Measurements from ENCODE around the gene MEG3. TPM values are rescaled to one million over a fixed set of nuclear protein-coding genes. Genes with fewer than 3 reads are reported as not detected.

MEG3 gene
- total and polyA plus RNA-seq, 2 of the 4 experiments (the other 2 are of a cell fraction) = 31.5 to 556 TPM

DNA sequence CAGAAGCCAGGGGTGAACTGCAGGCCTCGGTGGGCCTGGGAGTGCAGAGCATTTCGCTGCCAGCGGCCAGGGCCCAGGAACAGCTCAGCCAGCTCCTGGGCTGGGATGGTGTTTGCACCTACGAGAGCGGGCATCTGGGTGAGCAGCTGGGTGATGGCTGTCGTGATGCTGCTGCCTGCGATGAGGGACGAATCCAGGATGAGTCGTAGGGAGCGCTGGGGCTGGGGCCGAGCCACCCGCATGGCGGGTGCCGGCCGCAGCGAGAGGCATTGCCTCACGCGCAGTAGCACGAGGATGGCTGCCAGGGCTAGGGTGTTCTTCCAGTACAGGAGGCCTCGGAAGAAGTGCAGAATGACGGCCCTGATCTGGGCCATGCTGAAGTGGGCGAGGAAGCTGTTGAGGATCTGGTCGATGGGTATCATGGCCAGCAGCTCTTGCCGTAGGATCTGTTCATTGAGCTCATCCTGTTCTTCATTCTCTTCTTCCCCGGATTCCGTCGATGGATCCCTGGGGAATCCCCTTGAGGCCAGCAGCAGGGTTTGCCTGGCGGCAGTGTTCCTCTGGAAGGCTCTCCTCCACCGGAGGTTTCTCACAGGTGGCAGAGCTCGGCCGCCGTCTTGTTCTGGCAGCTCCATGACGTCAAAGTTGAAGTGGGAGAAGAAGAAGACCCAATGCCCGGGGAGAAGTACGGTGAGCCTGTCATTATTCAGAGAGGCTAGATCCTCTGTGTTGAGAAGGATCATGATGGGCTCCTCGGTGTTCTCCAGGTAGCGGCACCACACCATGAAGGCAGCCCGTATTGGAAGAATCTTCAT, 55.5 kb downstream of the MEG3 start:
- Histone ChIP-seq H3K56ac (ENCODE audit: extremely low read depth, insufficient read depth, low read length) (no peak overlapping the region), H3K36me3 (ENCODE audit: control insufficient read depth, insufficient read depth, low read length) (peaks cover 76% of the 10 kb centered on the region), H2BK5ac (ENCODE audit: low read depth, low read length, poor library complexity, severe bottlenecking) (no peak overlapping the region), H2BK120ac (ENCODE audit: low read depth, low read length) (no peak overlapping the region), H3K4ac (ENCODE audit: low read depth, low read length) (no peak overlapping the region), H4K20me1 (ENCODE audit: insufficient read depth, low read length) (peaks cover 71% of the 10 kb centered on the region), H2AK9ac (replicated peaks; ENCODE audit: low read depth, low read length, poor library complexity) (peak overlapping the region; percentile 58), H3K4me2 (ENCODE audit: low read depth, low read length) (no peak overlapping the region), H3K4me1 (ENCODE audit: control insufficient read depth, insufficient read depth, low read length) (peaks cover 4% of the 10 kb centered on the region), H3K4me3 (ENCODE audit: insufficient read depth, low read depth, low read length) (no peak overlapping the region), H2AK5ac (ENCODE audit: low read depth, low read length) (no peak overlapping the region), H3K27me3 (ENCODE audit: control insufficient read depth, insufficient read depth, low read length) (no peaks in the 10 kb centered on the region), H3K9ac (ENCODE audit: low read depth, low read length) (no peak overlapping the region), H3K18ac (ENCODE audit: low read depth, low read length) (no peak overlapping the region), H3K9me1 (ENCODE audit: insufficient read depth, low read length) (peaks cover 4% of the 10 kb centered on the region; the same call in 1 of the 2 replicates), H4K8ac (ENCODE audit: low read depth in 2 of 2, low read length in 2 of 2) (no peak overlapping the region), H3K27ac (ENCODE audit: insufficient read depth, low read length) (no peak overlapping the region), H3K9me3 (ENCODE audit: control insufficient read depth, insufficient read depth, low read length) (peaks cover 3% of the 10 kb centered on the region; the same call in 1 of the 2 replicates), H2BK20ac (ENCODE audit: low read depth, low read length) (no peak overlapping the region), H4K91ac (ENCODE audit: insufficient read depth, low read depth, low read length) (no peak overlapping the region), H3K14ac (replicated peaks; ENCODE audit: low read depth, low read length) (no peak overlapping the region), H4K5ac (ENCODE audit: low read depth, low read length) (no peak overlapping the region), H3K79me1 (ENCODE audit: low read depth in 1 of 2, low read length in 2 of 2) (peaks cover 10 to 50% of the 10 kb centered on the region in 2 experiments), H2AFZ (replicated peaks; ENCODE audit: low read length, poor library complexity) (no peak overlapping the region), H2BK15ac (ENCODE audit: low read depth, low read length) (no peak overlapping the region), H3K23ac (ENCODE audit: low read depth, low read length) (no peak overlapping the region)
- DNase-seq = no peak
- 90% methylated on average over 20 of the region's 38 CpGs; no CpG with 5 or more reads in 1 of the 2 experiments for WGBS, 2 experiments (ENCODE audit: extremely low coverage in 2 of 2, insufficient read length in 1 of 2)
- CTCF ChIA-PET = no interaction called here
- BruUV-seq (replicated peaks) = no TSS peak
- POLR2A ChIA-PET (ENCODE audit: unreplicated experiment) = no interaction called here
- in situ Hi-C loops (cut with MboI; ENCODE audit: low sequenced_read_pairs) = no loop called here
- ATAC-seq (ENCODE audit: low read depth) = no peak
- intact Hi-C loops (cut with micrococcal nuclease) = no loop called here
- dilution Hi-C loops (cut with HindIII; ENCODE audit: low sequenced_read_pairs, unreplicated experiment) = no loop called here
- TF ChIP-seq RCOR1 (IDR thresholded peaks at IDR 0.05; ENCODE audit: insufficient replicate concordance, low read length) = no peak
- no peak for TF ChIP-seq BHLHE40 (IDR thresholded peaks at IDR 0.05; ENCODE audit: low read depth, low read length)
- no peak for TF ChIP-seq RFX5 (IDR thresholded peaks at IDR 0.05; ENCODE audit: low read depth, low read length)
- TF ChIP-seq, protein P1, sequence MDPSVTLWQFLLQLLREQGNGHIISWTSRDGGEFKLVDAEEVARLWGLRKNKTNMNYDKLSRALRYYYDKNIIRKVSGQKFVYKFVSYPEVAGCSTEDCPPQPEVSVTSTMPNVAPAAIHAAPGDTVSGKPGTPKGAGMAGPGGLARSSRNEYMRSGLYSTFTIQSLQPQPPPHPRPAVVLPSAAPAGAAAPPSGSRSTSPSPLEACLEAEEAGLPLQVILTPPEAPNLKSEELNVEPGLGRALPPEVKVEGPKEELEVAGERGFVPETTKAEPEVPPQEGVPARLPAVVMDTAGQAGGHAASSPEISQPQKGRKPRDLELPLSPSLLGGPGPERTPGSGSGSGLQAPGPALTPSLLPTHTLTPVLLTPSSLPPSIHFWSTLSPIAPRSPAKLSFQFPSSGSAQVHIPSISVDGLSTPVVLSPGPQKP (IDR thresholded peaks at IDR 0.05; ENCODE audit: borderline replicate concordance, low read depth, low read length) = no peak
- TF ChIP-seq NFE2L2 (IDR thresholded peaks at IDR 0.05; ENCODE audit: low read depth, low read length) = no peak
- TF ChIP-seq, protein P2, sequence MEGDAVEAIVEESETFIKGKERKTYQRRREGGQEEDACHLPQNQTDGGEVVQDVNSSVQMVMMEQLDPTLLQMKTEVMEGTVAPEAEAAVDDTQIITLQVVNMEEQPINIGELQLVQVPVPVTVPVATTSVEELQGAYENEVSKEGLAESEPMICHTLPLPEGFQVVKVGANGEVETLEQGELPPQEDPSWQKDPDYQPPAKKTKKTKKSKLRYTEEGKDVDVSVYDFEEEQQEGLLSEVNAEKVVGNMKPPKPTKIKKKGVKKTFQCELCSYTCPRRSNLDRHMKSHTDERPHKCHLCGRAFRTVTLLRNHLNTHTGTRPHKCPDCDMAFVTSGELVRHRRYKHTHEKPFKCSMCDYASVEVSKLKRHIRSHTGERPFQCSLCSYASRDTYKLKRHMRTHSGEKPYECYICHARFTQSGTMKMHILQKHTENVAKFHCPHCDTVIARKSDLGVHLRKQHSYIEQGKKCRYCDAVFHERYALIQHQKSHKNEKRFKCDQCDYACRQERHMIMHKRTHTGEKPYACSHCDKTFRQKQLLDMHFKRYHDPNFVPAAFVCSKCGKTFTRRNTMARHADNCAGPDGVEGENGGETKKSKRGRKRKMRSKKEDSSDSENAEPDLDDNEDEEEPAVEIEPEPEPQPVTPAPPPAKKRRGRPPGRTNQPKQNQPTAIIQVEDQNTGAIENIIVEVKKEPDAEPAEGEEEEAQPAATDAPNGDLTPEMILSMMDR (conservative IDR thresholded peaks at IDR 0.05; ENCODE audit: low read depth, low read length) = no peak
- TF ChIP-seq MAZ (IDR thresholded peaks at IDR 0.05; ENCODE audit: borderline replicate concordance, low read depth, low read length) = no peak
- no peak for TF ChIP-seq POLR2A (IDR thresholded peaks at IDR 0.05; ENCODE audit: low read depth, low read length)
- TF ChIP-seq, protein P3, sequence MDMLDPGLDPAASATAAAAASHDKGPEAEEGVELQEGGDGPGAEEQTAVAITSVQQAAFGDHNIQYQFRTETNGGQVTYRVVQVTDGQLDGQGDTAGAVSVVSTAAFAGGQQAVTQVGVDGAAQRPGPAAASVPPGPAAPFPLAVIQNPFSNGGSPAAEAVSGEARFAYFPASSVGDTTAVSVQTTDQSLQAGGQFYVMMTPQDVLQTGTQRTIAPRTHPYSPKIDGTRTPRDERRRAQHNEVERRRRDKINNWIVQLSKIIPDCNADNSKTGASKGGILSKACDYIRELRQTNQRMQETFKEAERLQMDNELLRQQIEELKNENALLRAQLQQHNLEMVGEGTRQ (IDR thresholded peaks at IDR 0.05; ENCODE audit: low read depth, low read length) = no peak
- no peak for TF ChIP-seq RAD21 (IDR thresholded peaks at IDR 0.05; ENCODE audit: low read length)
- TF ChIP-seq MAFK (IDR thresholded peaks at IDR 0.05; ENCODE audit: low read depth, low read length) = no peak
- no peak for TF ChIP-seq SMC3 (IDR thresholded peaks at IDR 0.05; ENCODE audit: low read depth, low read length)
- TF ChIP-seq FOS (IDR thresholded peaks at IDR 0.05; ENCODE audit: low read depth, low read length) = no peak
- no peak for TF ChIP-seq MXI1 (IDR thresholded peaks at IDR 0.05; ENCODE audit: borderline replicate concordance, low read depth, low read length)
- TF ChIP-seq CHD1 (IDR thresholded peaks at IDR 0.05; ENCODE audit: low read depth, low read length) = no peak
